HepG2 (cell line): ENCODE measurements around the gene ZNF771. TPM values are rescaled to one million over a fixed set of nuclear protein-coding genes. Genes with fewer than 3 reads are reported as not detected.
A peak's percentile ranks its signal among the peaks of the same experiment; 100 is the strongest.

Experiments used
- ATF4 ChIP-seq, 2 experiments: fragments of 450-650 bp in 1 of 2; sonication (generic) in 1 of 2; formaldehyde crosslinking; IDR thresholded peaks; 2 replicates each; pipeline versions ENCODE4 v1.5.0 to v1.8.0; 2020 to 2022; ENCODE audit warnings: mild to moderate bottlenecking in 1 of 2, missing genetic modification reagents in 1 of 2
- FUBP1 ChIP-seq: sonication (generic); formaldehyde crosslinking; IDR thresholded peaks from 2 replicates; pipeline ENCODE4 v1.5.1; 2020; ENCODE audit warnings: missing genetic modification reagents, mild to moderate bottlenecking, borderline replicate concordance
- GABPA ChIP-seq, 2 experiments: IDR thresholded peaks; 2 replicates each; pipeline ENCODE4 v1.6.1; 2011 to 2016; ENCODE audit warnings: low read depth in 2 of 2, low read length in 1 of 2, missing biosample characterization in 1 of 2, missing genetic modification characterization in 1 of 2
- GPN1 ChIP-seq: sonication (generic); formaldehyde crosslinking; IDR thresholded peaks from 2 replicates; pipeline ENCODE4 v1.5.1; 2020; ENCODE audit warnings: missing genetic modification reagents, borderline replicate concordance
- HES4 ChIP-seq: sonication (generic); formaldehyde crosslinking; IDR thresholded peaks from 2 replicates; pipeline ENCODE4 v1.9.0; 2021; ENCODE audit warnings: mild to moderate bottlenecking, missing genetic modification reagents, borderline replicate concordance
- IRF2 ChIP-seq: IDR thresholded peaks from 2 replicates; pipeline ENCODE4 v1.6.1; 2018; ENCODE audit warnings: missing genetic modification reagents, missing compliant biosample characterization
- KDM2A ChIP-seq: sonication (generic); formaldehyde crosslinking; IDR thresholded peaks from 2 replicates; pipeline ENCODE4 v1.4.0; 2020; ENCODE audit warnings: low read depth, missing genetic modification reagents, borderline replicate concordance
- KLF6 ChIP-seq: IDR thresholded peaks from 2 replicates; pipeline ENCODE4 v1.8.0; 2016; ENCODE audit warnings: missing biosample characterization, missing genetic modification reagents
- MTERF4 ChIP-seq: sonication (generic); formaldehyde crosslinking; IDR thresholded peaks from 2 replicates; pipeline ENCODE4 v1.8.0; 2023; ENCODE audit warnings: mild to moderate bottlenecking, missing genetic modification reagents
- NFYC ChIP-seq: IDR thresholded peaks from 2 replicates; pipeline ENCODE4 v1.6.1; 2016; ENCODE audit warnings: missing genetic modification reagents, missing compliant biosample characterization
- XBP1 ChIP-seq: sonication (generic); formaldehyde crosslinking; IDR thresholded peaks from 2 replicates; pipeline ENCODE4 v1.5.0; 2020; ENCODE audit warnings: missing genetic modification reagents
- ZBTB37 ChIP-seq: sonication (generic); formaldehyde crosslinking; IDR thresholded peaks from 2 replicates; pipeline ENCODE4 v1.4.0; 2020; ENCODE audit warnings: mild to moderate bottlenecking, missing genetic modification reagents
- ZBTB44 ChIP-seq: sonication (generic); formaldehyde crosslinking; IDR thresholded peaks from 2 replicates; pipeline ENCODE4 v1.4.0; 2020; ENCODE audit warnings: missing genetic modification reagents
- ZNF225 ChIP-seq: sonication (generic); formaldehyde crosslinking; IDR thresholded peaks from 2 replicates; pipeline ENCODE4 v1.4.0; 2020; ENCODE audit warnings: mild to moderate bottlenecking, missing genetic modification reagents
- ZNF260 ChIP-seq: sonication (generic); formaldehyde crosslinking; IDR thresholded peaks from 2 replicates; pipeline ENCODE4 v1.4.0; 2020; ENCODE audit warnings: missing genetic modification reagents, low read depth, mild to moderate bottlenecking, borderline replicate concordance
- ZNF414 ChIP-seq: sonication (generic); formaldehyde crosslinking; IDR thresholded peaks from 2 replicates; pipeline ENCODE4 v1.5.0; 2020; ENCODE audit warnings: missing genetic modification reagents
- ZNF460 ChIP-seq: sonication (generic); formaldehyde crosslinking; IDR thresholded peaks from 2 replicates; pipeline ENCODE4 v1.5.1; 2020; ENCODE audit warnings: missing genetic modification reagents, mild to moderate bottlenecking, borderline replicate concordance
- ZNF7 ChIP-seq: IDR thresholded peaks from 2 replicates; pipeline ENCODE4 v1.6.1; 2016; ENCODE audit warnings: missing biosample characterization, missing genetic modification reagents
- ZNF790 ChIP-seq: sonication (generic); formaldehyde crosslinking; IDR thresholded peaks from 2 replicates; pipeline ENCODE4 v1.8.0; 2022; ENCODE audit warnings: missing genetic modification reagents, mild to moderate bottlenecking, borderline replicate concordance
- polyA plus RNA-seq, 8 experiments: library from polyadenylated mRNA; depleted of rRNA in 3 of 8; stranded (reverse) in 7 of 8; unstranded in 1 of 8; fragments of >200 nt; fragmentation: Illumina TruSeq in 4 of 8; extraction: Trizol in 4 of 8; gene quantifications; 2 replicates each; pipeline versions ENCODE4 v1.2.1 to v1.2.3, GENCODE V29; 2011 to 2016; ENCODE audit warnings: low read depth in 4 of 8, missing spikeins in 1 of 8, mixed read lengths in 1 of 8; ENCODE audit not compliant: insufficient read depth in 1 of 8
- total RNA-seq, 5 experiments: library from RNA; depleted of rRNA; stranded (reverse); fragments of >200 nt; fragmentation: Illumina TruSeq; extraction: Trizol; gene quantifications; 2 replicates each; pipeline ENCODE4 v1.2.3, GENCODE V29; 2016; ENCODE audit warnings: low read depth in 1 of 5

The ZNF771 gene
- total and polyA plus RNA-seq, 2 of the 13 experiments (the other 11 are each of a cell fraction or from before 2014, with no cell fraction given): 5.0 to 11.8 TPM

- TF ChIP-seq ZBTB37 (CRISPR knock-in tag): no peak
- no peak; the same call in 1 of the 2 replicates for TF ChIP-seq ZNF7 (CRISPR knock-in tag)
- peak; percentile 75; the same call in 1 of the 2 replicates for TF ChIP-seq HES4
- TF ChIP-seq GPN1 (CRISPR knock-in tag): no peak
- peak; percentile 30 for TF ChIP-seq NFYC (CRISPR knock-in tag)
- TF ChIP-seq ZBTB44: no peak
- no peak; the same call in 1 of the 2 replicates for TF ChIP-seq XBP1 (CRISPR knock-in tag)
- no peak for TF ChIP-seq MTERF4
- TF ChIP-seq ZNF414 (CRISPR knock-in tag): peak; percentile 94
- peak; percentile 75 for TF ChIP-seq IRF2 (CRISPR knock-in tag)
- no peak for TF ChIP-seq ZNF460
- peak; percentile 88; the same call in 1 of the 2 replicates for TF ChIP-seq ZNF790 (CRISPR knock-in tag)
- peak; percentile 46 for TF ChIP-seq ZNF225 (CRISPR knock-in tag)
- no peak for TF ChIP-seq ZNF260 (CRISPR knock-in tag)
- TF ChIP-seq KLF6 (CRISPR knock-in tag): peak; percentile 9; the same call in 1 of the 2 replicates
- peak; percentile 83; the same call in 1 of the 2 replicates for TF ChIP-seq KDM2A
- TF ChIP-seq ATF4 (CRISPR knock-in tag; IDR thresholded peaks at IDR 0.05): peak in 1 of 2 experiments; percentile 27; a peak in 1 of 4 replicates
- TF ChIP-seq FUBP1 (CRISPR knock-in tag): no peak
- peak; percentile 95 for TF ChIP-seq GABPA (IDR thresholded peaks at IDR 0.05; ENCODE audit: low read depth, low read length)
- TF ChIP-seq GABPA (CRISPR knock-in tag; IDR thresholded peaks at IDR 0.05; ENCODE audit: low read depth): peak; percentile 85
Observed at GRCh38 chr16:30395155-30395991, 12.0 kb upstream of the ZNF771 start, which contains the start of gene ZNF48 (continued).
